Vagina (tissue), 2 donors: ENCODE data around the gene N4BP2L2.

Experiments
- CTCF ChIP-seq, 3 experiments: fragments of 450-650 bp in 2 of 3; fragments of 200-600 bp in 1 of 3; sonication (generic) in 1 of 3; IDR thresholded peaks; one replicate each; pipeline ENCODE4 v1.5.1; 2017 to 2019; ENCODE audit warnings: antibody characterized with exemption in 3 of 3, mild to moderate bottlenecking in 2 of 3, moderate library complexity in 2 of 3
- POLR2A ChIP-seq, 2 donors: fragments of 450-650 bp; IDR thresholded peaks; one replicate each; pipeline ENCODE4 v1.6.1; 2017; ENCODE audit warnings: antibody characterized with exemption in 2 of 2, mild to moderate bottlenecking in 2 of 2, moderate library complexity in 2 of 2

- TF ChIP-seq CTCF (IDR thresholded peaks at IDR 0.05) (no peak), POLR2A (IDR thresholded peaks at IDR 0.05) (no peak)
Measured at GRCh38 chr13:32528358-32528757, 10.2 kb downstream of the N4BP2L2 start.
